A549 (cell line): ENCODE results near the gene MAP2K1. TPM values are rescaled to one million over a fixed set of nuclear protein-coding genes. Genes with fewer than 3 reads are reported as not detected.

ENCODE experiments used
- ATAC-seq, 2 experiments: fragments of 200-7000 bp in 1 of 2; fragments of >200 bp in 1 of 2; cut with Nextera tagmentation in 1 of 2; cut with Tn5 transposase in 1 of 2; 3 replicates each; pipeline versions ENCODE4 v1.8.0 to v1.9.1; 2018 to 2020; ENCODE audit warnings: mild to moderate bottlenecking in 1 of 2, moderate library complexity in 1 of 2
- CTCF ChIA-PET: fragments of 300-600 bp; sonication (Branson Sonifier 250); formaldehyde crosslinking; extraction: SDS; loops from one replicate; lab custom pipeline; 2021; ENCODE audit warnings: antibody characterized with exemption, inconsistent platforms; lab: Yijun Ruan, JAX
- POLR2A ChIA-PET: fragments of 350-600 bp; formaldehyde crosslinking; extraction: SDS; loops from one replicate; lab custom pipeline; 2021; ENCODE audit warnings: antibody characterized with exemption, inconsistent platforms; lab: Yijun Ruan, JAX
- DNase-seq, 2 experiments: peaks; one replicate each; pipeline versions ENCODE4 v3.0.0 to v3.0.0-alpha.2; 2011 to 2016; ENCODE audit warnings: low read depth in 1 of 2, low spot score in 1 of 2
- FAIRE-seq: peaks from 2 replicates; lab custom pipeline; 2011; peaks lifted over from hg19 to GRCh38; lab: Jason Lieb, UNC
- H3K27ac ChIP-seq, 2 experiments: fragments of >200 bp; sonication (Bioruptor Twin); formaldehyde crosslinking; 3 replicates each; pipeline ENCODE4 v1.5.1; 2016 to 2017
- H3K4me1 ChIP-seq: fragments of >200 bp; sonication (Bioruptor Twin); formaldehyde crosslinking; 3 replicates; pipeline ENCODE4 v1.6.1; 2016
- H3K4me2 ChIP-seq: fragments of >200 bp; sonication (Bioruptor Twin); formaldehyde crosslinking; 3 replicates; pipeline ENCODE4 v1.6.1; 2016
- H3K4me3 ChIP-seq: fragments of >200 bp; sonication (Bioruptor Twin); formaldehyde crosslinking; 3 replicates; pipeline ENCODE4 v1.5.1; 2016
- H3K9me3 ChIP-seq: fragments of >200 bp; sonication (Bioruptor Twin); formaldehyde crosslinking; 3 replicates; pipeline ENCODE4 v1.6.1; 2016
- CEBPB ChIP-seq, 2 experiments: fragments of >200 bp in 1 of 2; sonication (Bioruptor Twin) in 1 of 2; formaldehyde crosslinking in 1 of 2; IDR thresholded peaks; 2 replicates each; pipeline ENCODE4 v1.6.1; 2012 to 2016
- CHD2 ChIP-seq: fragments of 150-350 bp; IDR thresholded peaks from 2 replicates; pipeline ENCODE4 v1.6.1; 2014; ENCODE audit warnings: low read length; ENCODE audit not compliant: partially characterized antibody
- ELK1 ChIP-seq: fragments of 150-350 bp; IDR thresholded peaks from 2 replicates; pipeline ENCODE4 v1.6.1; 2014; ENCODE audit warnings: low read depth, mild to moderate bottlenecking, low read length
- EP300 ChIP-seq, 2 experiments: fragments of >200 bp; sonication (Bioruptor Twin); formaldehyde crosslinking; IDR thresholded peaks; 2 replicates in 1 of 2; 3 replicates in 1 of 2; pipeline ENCODE4 v1.6.1; 2016 to 2017
- ESRRA ChIP-seq: fragments of 150-350 bp; IDR thresholded peaks from 2 replicates; pipeline ENCODE4 v1.6.1; 2014; ENCODE audit warnings: mild to moderate bottlenecking, low read length, borderline replicate concordance
- FOSL2 ChIP-seq, 2 experiments: fragments of 450-650 bp in 1 of 2; fragments of >200 bp in 1 of 2; sonication (Bioruptor Twin) in 1 of 2; formaldehyde crosslinking; IDR thresholded peaks; 2 replicates each; pipeline versions ENCODE4 v1.5.0 to v1.6.1; 2016 to 2020; ENCODE audit warnings: mild to moderate bottlenecking in 1 of 2, moderate library complexity in 1 of 2
- FOXS1 ChIP-seq: fragments of 250-450 bp; sonication (Bioruptor Pico); IDR thresholded peaks from 2 replicates; pipeline ENCODE4 v1.5.0; 2020; ENCODE audit warnings: mild to moderate bottlenecking, moderate library complexity
- HOXA7 ChIP-seq: fragments of 250-450 bp; sonication (Bioruptor Pico); IDR thresholded peaks from 2 replicates; pipeline ENCODE4 v1.5.0; 2020; ENCODE audit warnings: mild to moderate bottlenecking, moderate library complexity
- HOXB13 ChIP-seq: fragments of 250-450 bp; sonication (Bioruptor Pico); IDR thresholded peaks from 2 replicates; pipeline ENCODE4 v1.5.0; 2020; ENCODE audit warnings: low read depth, mild to moderate bottlenecking, moderate library complexity
- JUNB ChIP-seq: fragments of >200 bp; sonication (Bioruptor Twin); formaldehyde crosslinking; IDR thresholded peaks from 2 replicates; pipeline ENCODE4 v1.6.1; 2016
- KDM1A ChIP-seq: fragments of 200-600 bp; sonication (generic); IDR thresholded peaks from 2 replicates; pipeline ENCODE4 v1.6.1; 2016; ENCODE audit warnings: low read depth, mild to moderate bottlenecking
- KDM5A ChIP-seq: fragments of 200-600 bp; sonication (generic); IDR thresholded peaks from 2 replicates; pipeline ENCODE4 v1.6.1; 2016; ENCODE audit warnings: antibody characterized with exemption, mild to moderate bottlenecking
- MAZ ChIP-seq: fragments of 150-350 bp; IDR thresholded peaks from 2 replicates; pipeline ENCODE4 v1.6.1; 2014; ENCODE audit warnings: antibody characterized with exemption, low read depth, low read length, borderline replicate concordance
- NPAS2 ChIP-seq: fragments of 250-450 bp; sonication (Bioruptor Pico); IDR thresholded peaks from 2 replicates; pipeline ENCODE4 v1.8.0; 2022; ENCODE audit warnings: mild to moderate bottlenecking, moderate library complexity, borderline replicate concordance
- NR3C1 ChIP-seq: fragments of >200 bp; sonication (Bioruptor Twin); formaldehyde crosslinking; IDR thresholded peaks from 3 replicates; pipeline ENCODE4 v1.6.1; 2017
- RARB ChIP-seq: fragments of 250-450 bp; sonication (Bioruptor Pico); IDR thresholded peaks from 2 replicates; pipeline ENCODE4 v1.8.0; 2021; ENCODE audit warnings: mild to moderate bottlenecking, moderate library complexity
- RCOR1 ChIP-seq: fragments of 150-350 bp; IDR thresholded peaks from 2 replicates; pipeline ENCODE4 v1.6.1; 2014; ENCODE audit warnings: antibody characterized with exemption, low read length, low read depth
- SMC3 ChIP-seq: fragments of >200 bp; sonication (Bioruptor Twin); formaldehyde crosslinking; IDR thresholded peaks from 3 replicates; pipeline ENCODE4 v1.6.1; 2018; ENCODE audit warnings: inconsistent platforms
- SREBF2 ChIP-seq: fragments of 450-650 bp; IDR thresholded peaks from 2 replicates; pipeline ENCODE4 v1.6.1; 2014; ENCODE audit warnings: mild to moderate bottlenecking, moderate library complexity
- TFCP2L1 ChIP-seq: fragments of 250-450 bp; sonication (Bioruptor Pico); IDR thresholded peaks from 2 replicates; pipeline ENCODE4 v1.5.0; 2021; ENCODE audit warnings: mild to moderate bottlenecking
- USF2 ChIP-seq: fragments of 450-650 bp; IDR thresholded peaks from 2 replicates; pipeline ENCODE4 v1.6.1; 2014; ENCODE audit warnings: antibody characterized with exemption
- ZNF302 ChIP-seq: fragments of 250-450 bp; sonication (Bioruptor Pico); IDR thresholded peaks from 2 replicates; pipeline ENCODE4 v1.9.0; 2021; ENCODE audit warnings: inconsistent platforms, mild to moderate bottlenecking, moderate library complexity
- ZSCAN20 ChIP-seq: fragments of 250-450 bp; sonication (Bioruptor Pico); IDR thresholded peaks from 2 replicates; pipeline ENCODE4 v1.8.0; 2022; ENCODE audit warnings: mild to moderate bottlenecking, moderate library complexity
- WGBS: methylation state at CpG from one replicate; pipeline ENCODE4 v1.1.6; 2017; ENCODE audit errors: missing lambda C conversion rate; 5-methylcytosine and 5-hydroxymethylcytosine counted together
- polyA plus RNA-seq, 4 experiments: library from polyadenylated mRNA; depleted of rRNA in 3 of 4; stranded (reverse); fragments of >200 nt; fragmentation: RNase III in 1 of 4; extraction: RNeasy Plus Mini Kit Qiagen cat#74134 plus additional on column Dnase treatment in 1 of 4; gene quantifications; 2 replicates in 3 of 4; 3 replicates in 1 of 4; pipeline ENCODE4 v1.2.3, GENCODE V29; 2011 to 2017
- TF ChIP-seq, protein P1 (sequence below): IDR thresholded peaks from 2 replicates; pipeline ENCODE4 v1.6.1; 2012

MAP2K1 gene
- polyA plus RNA-seq, 2 of the 4 experiments (the other 2 are of a cell fraction) = 30.3 to 41.9 TPM

DNA sequence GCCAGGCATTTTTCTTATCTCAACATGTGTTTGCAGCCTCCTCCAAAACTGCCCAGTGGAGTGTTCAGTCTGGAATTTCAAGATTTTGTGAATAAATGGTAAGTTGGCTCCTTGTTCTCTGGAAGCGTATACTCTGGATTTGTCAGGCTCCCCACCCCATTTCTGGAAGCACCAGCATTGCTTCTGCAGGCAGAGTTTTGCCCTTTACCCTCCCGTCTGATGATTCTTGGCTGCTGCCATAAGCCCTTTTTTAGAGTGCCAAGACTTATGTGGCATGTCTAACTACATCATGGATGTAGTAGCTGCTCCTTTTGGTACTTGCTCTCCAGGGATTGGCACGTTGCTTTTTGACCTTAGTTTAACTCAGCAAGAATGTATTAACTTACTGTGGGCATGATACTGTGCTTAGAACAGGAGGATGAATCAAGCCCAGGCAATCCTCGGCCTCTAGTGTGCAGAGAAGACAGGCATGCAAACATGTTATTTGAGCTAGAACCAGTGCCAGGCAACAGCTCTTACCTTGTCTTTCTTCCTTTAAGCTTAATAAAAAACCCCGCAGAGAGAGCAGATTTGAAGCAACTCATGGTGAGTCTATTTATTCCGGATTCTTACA is 102.6 kb downstream of the MAP2K1 start:
- CTCF ChIA-PET = interaction anchor here (0.7 to 3.5 kb wide), 4 partner anchors 9 to 848 kb away, joined by 3 to 46 read pairs (median 4); partner anchors contain the start of gene SNAPC5
- TF ChIP-seq CHD2 (no peak), ESRRA (no peak), FOXS1 (CRISPR knock-in tag) (no peak), CEBPB (IDR thresholded peaks at IDR 0.05) (no peak), HOXB13 (CRISPR knock-in tag) (no peak), ELK1 (no peak), RCOR1 (no peak), KDM1A (no peak), EP300 (IDR thresholded peaks at IDR 0.05) (no peak), ZSCAN20 (CRISPR knock-in tag) (no peak), TFCP2L1 (CRISPR knock-in tag) (no peak), NPAS2 (CRISPR knock-in tag) (no peak), ZNF302 (no peak), SREBF2 (no peak), KDM5A (no peak), RARB (CRISPR knock-in tag) (no peak), FOSL2 (IDR thresholded peaks at IDR 0.05) (no peak), FOSL2 (CRISPR knock-in tag; IDR thresholded peaks at IDR 0.05) (no peak), NR3C1 (no peak)
- TF ChIP-seq, protein P1, sequence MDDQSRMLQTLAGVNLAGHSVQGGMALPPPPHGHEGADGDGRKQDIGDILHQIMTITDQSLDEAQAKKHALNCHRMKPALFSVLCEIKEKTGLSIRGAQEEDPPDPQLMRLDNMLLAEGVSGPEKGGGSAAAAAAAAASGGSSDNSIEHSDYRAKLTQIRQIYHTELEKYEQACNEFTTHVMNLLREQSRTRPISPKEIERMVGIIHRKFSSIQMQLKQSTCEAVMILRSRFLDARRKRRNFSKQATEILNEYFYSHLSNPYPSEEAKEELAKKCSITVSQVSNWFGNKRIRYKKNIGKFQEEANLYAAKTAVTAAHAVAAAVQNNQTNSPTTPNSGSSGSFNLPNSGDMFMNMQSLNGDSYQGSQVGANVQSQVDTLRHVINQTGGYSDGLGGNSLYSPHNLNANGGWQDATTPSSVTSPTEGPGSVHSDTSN = no peak
- TF ChIP-seq, all 56 proteins: peak for 0
- no peaks in the 10 kb centered on the region for H3K4me1 ChIP-seq
- WGBS = 83% methylated on average over 6 of the region's 6 CpGs
- no peak overlapping the region for H3K27ac ChIP-seq
- no peak overlapping the region for H3K4me3 ChIP-seq
- no peak for FAIRE-seq
- no peak overlapping the region for H3K4me2 ChIP-seq
- no peak for DNase-seq
- ATAC-seq = peak; percentile 5 to 9; a peak in 2 of 6 replicates
- POLR2A ChIA-PET = interaction anchor here (0.6 to 1.4 kb wide), 2 partner anchors 15 to 369 kb away, joined by 3 to 4 read pairs; no protein-coding TSS in a partner anchor
- no peaks in the 10 kb centered on the region for H3K9me3 ChIP-seq

- CTCF ChIA-PET = interaction anchor here (0.9 to 2.3 kb wide), 4 partner anchors 10 to 105 kb away, joined by 3 to 9 read pairs (median 5); partner anchors contain the start of gene MAP2K1
- peaks cover 6% of the 10 kb centered on the region; the same call in 2 of the 3 replicates for H3K4me1 ChIP-seq
- H3K27ac ChIP-seq = no peak overlapping the region
- no peaks in the 10 kb centered on the region for H3K9me3 ChIP-seq
- TF ChIP-seq MAZ = no peak
- TF ChIP-seq, protein P1 = no peak
- TF ChIP-seq JUNB = no peak
- TF ChIP-seq USF2 = no peak
- TF ChIP-seq SMC3 = no peak
- TF ChIP-seq HOXB13 (CRISPR knock-in tag) = no peak
- TF ChIP-seq HOXA7 = no peak
- TF ChIP-seq, all 56 proteins: peak for 0
- no peak for ATAC-seq
- POLR2A ChIA-PET = interaction anchor here (1.0 to 1.4 kb wide), 3 partner anchors 9 to 105 kb away, joined by 3 to 4 read pairs (median 4); partner anchors contain the start of genes MAP2K1, RPL4 and ZWILCH
- no peak overlapping the region for H3K4me3 ChIP-seq
- no peak for FAIRE-seq
- no peak for DNase-seq
- WGBS = 94% methylated on average over 3 of the region's 3 CpGs
- H3K4me2 ChIP-seq = no peak overlapping the region
These were observed 105.1 kb downstream of the MAP2K1 start for GRCh38 chr15:66491846-66492245.
